Loucy (cell line): Measurements from ENCODE around the gene SLC5A3.
A peak's percentile ranks its signal among the peaks of the same experiment; 100 is the strongest.

Experiments used
- H2AFZ ChIP-seq: fragments of 200-600 bp; sonication (generic); 2 replicates; pipeline ENCODE4 v1.6.0; 2016; ENCODE audit warnings: antibody characterized with exemption, mild to moderate bottlenecking, low read length, moderate library complexity
- H3F3A ChIP-seq: fragments of 200-600 bp; 2 replicates; pipeline ENCODE4 v1.6.0; 2016; ENCODE audit warnings: antibody characterized with exemption, low read depth, mild to moderate bottlenecking
- H3K27me3 ChIP-seq: fragments of 200-600 bp; sonication (generic); 2 replicates; pipeline ENCODE4 v1.6.1; 2014; ENCODE audit warnings: low read length, mild to moderate bottlenecking; ENCODE audit not compliant: insufficient read depth, poor library complexity, severe bottlenecking
- H3K36me3 ChIP-seq: fragments of 200-600 bp; sonication (generic); 2 replicates; pipeline ENCODE4 v1.6.1; 2016; ENCODE audit warnings: low read length; ENCODE audit not compliant: insufficient read depth
- H3K4me1 ChIP-seq: fragments of 200-600 bp; sonication (generic); 2 replicates; pipeline ENCODE4 v1.5.1; 2014; ENCODE audit warnings: low read length, mild to moderate bottlenecking; ENCODE audit not compliant: insufficient read depth, poor library complexity, severe bottlenecking
- H3K4me2 ChIP-seq: fragments of 200-600 bp; sonication (generic); 2 replicates; pipeline ENCODE4 v1.6.0; 2014; ENCODE audit warnings: antibody characterized with exemption, low read length, low read depth, mild to moderate bottlenecking; ENCODE audit not compliant: poor library complexity, severe bottlenecking
- H3K4me3 ChIP-seq: fragments of 200-600 bp; sonication (generic); 2 replicates; pipeline ENCODE4 v1.5.1; 2014; ENCODE audit warnings: low read length, mild to moderate bottlenecking, mixed read lengths; ENCODE audit not compliant: poor library complexity, severe bottlenecking
- H3K79me2 ChIP-seq: fragments of 200-600 bp; sonication (generic); 2 replicates; pipeline ENCODE4 v1.6.1; 2014; ENCODE audit warnings: low read length; ENCODE audit not compliant: insufficient read depth
- H3K9ac ChIP-seq: fragments of 200-600 bp; sonication (generic); 2 replicates; pipeline ENCODE4 v1.6.0; 2014; ENCODE audit warnings: mild to moderate bottlenecking, low read depth, low read length, moderate library complexity; ENCODE audit not compliant: poor library complexity, severe bottlenecking
- H3K9me2 ChIP-seq: fragments of 200-600 bp; sonication (generic); replicated peaks from 2 replicates; pipeline ENCODE4 v1.6.1; 2016; ENCODE audit warnings: low read depth, low read length, mixed read lengths
- H3K9me3 ChIP-seq: fragments of 200-600 bp; sonication (generic); 2 replicates; pipeline ENCODE4 v1.6.1; 2014; ENCODE audit warnings: mild to moderate bottlenecking, antibody characterized with exemption, low read length, low read depth; ENCODE audit not compliant: insufficient read depth
- H4K20me1 ChIP-seq: fragments of 200-600 bp; sonication (generic); 2 replicates; pipeline ENCODE4 v1.6.0; 2014; ENCODE audit warnings: antibody characterized with exemption, low read length, mild to moderate bottlenecking; ENCODE audit not compliant: insufficient read depth, poor library complexity, severe bottlenecking
- CTCF ChIP-seq: fragments of 200-600 bp; sonication (generic); conservative IDR thresholded peaks from 2 replicates; pipeline ENCODE4 v1.5.1; 2014; ENCODE audit warnings: mild to moderate bottlenecking, antibody characterized with exemption, low read length
- EZH2phosphoT487 ChIP-seq: fragments of 200-600 bp; IDR thresholded peaks from 2 replicates; pipeline ENCODE4 v1.6.1; 2018; ENCODE audit warnings: antibody characterized with exemption, mild to moderate bottlenecking, moderate library complexity, borderline replicate concordance

SLC5A3 gene

GRCh38 chr21:34073032-34073748 lies at the start of gene SLC5A3, which contains the start of gene MRPS6:
Gene SLC5A3, plus strand, starts transcription at chr21:34073578. Its CDS starts 21,621 bp downstream, at chr21:34095199.
Gene MRPS6, plus strand, starts transcription at chr21:34073578. Its CDS starts 123 bp downstream, at chr21:34073701.
- Histone ChIP-seq H3K36me3 (no peaks in the 10 kb centered on the region), H3K9ac (peak within 1 kb of the TSS; percentile 95), H2AFZ (peak within 1 kb of the TSS; percentile 3; the same call in 1 of the 2 replicates), H3K27me3 (no peaks in the 10 kb centered on the region), H3K4me1 (peaks cover 32% of the 10 kb centered on the region), H3K9me2 (no peaks in the 10 kb centered on the region), H3K4me3 (peak within 1 kb of the TSS; percentile 98), H3K4me2 (peak within 1 kb of the TSS; percentile 86), H3F3A (peaks cover 9% of the 10 kb centered on the region; the same call in 1 of the 2 replicates), H3K79me2 (peaks cover 44% of the 10 kb centered on the region), H4K20me1 (peaks cover 37% of the 10 kb centered on the region), H3K9me3 (no peaks in the 10 kb centered on the region)
- TF ChIP-seq EZH2phosphoT487: no peak
- TF ChIP-seq CTCF: 0 out of 2 replicates have a peak, but pooled peaks have one; percentile 12

GRCh38 chr21:34023691-34024373 lies 49.5 kb upstream of the SLC5A3 start:
- Histone ChIP-seq H2AFZ (no peak overlapping the region), H3K4me1 (peaks cover 31% of the 10 kb centered on the region), H3K9ac (peak overlapping the region; percentile 5), H3K9me3 (no peaks in the 10 kb centered on the region), H4K20me1 (no peaks in the 10 kb centered on the region), H3K9me2 (no peaks in the 10 kb centered on the region), H3K27me3 (no peaks in the 10 kb centered on the region), H3F3A (no peaks in the 10 kb centered on the region), H3K36me3 (no peaks in the 10 kb centered on the region), H3K4me3 (no peak overlapping the region), H3K4me2 (peak overlapping the region; percentile 56), H3K79me2 (no peaks in the 10 kb centered on the region)
- TF ChIP-seq CTCF (no peak), EZH2phosphoT487 (no peak)

GRCh38 chr21:34024374-34024693 lies 49.0 kb upstream of the SLC5A3 start:
- no peaks in the 10 kb centered on the region for H3K9me3 ChIP-seq
- no peak overlapping the region for H3K9ac ChIP-seq
- H3F3A ChIP-seq: no peaks in the 10 kb centered on the region
- H3K36me3 ChIP-seq: no peaks in the 10 kb centered on the region
- H3K4me1 ChIP-seq: peaks cover 31% of the 10 kb centered on the region
- H4K20me1 ChIP-seq: no peaks in the 10 kb centered on the region
- no peak for TF ChIP-seq CTCF
- H2AFZ ChIP-seq: no peak overlapping the region
- H3K79me2 ChIP-seq: no peaks in the 10 kb centered on the region
- H3K9me2 ChIP-seq: no peaks in the 10 kb centered on the region
- H3K4me2 ChIP-seq: no peak overlapping the region
- no peaks in the 10 kb centered on the region for H3K27me3 ChIP-seq
- no peak overlapping the region for H3K4me3 ChIP-seq
